A673 (cell line): ENCODE results near the gene ZNF518B. TPM values are rescaled to one million over a fixed set of nuclear protein-coding genes. Genes with fewer than 3 reads are reported as not detected.

ENCODE experiments used
- BruUV-seq: library from RNA; stranded (reverse); fragments of 400-500 nt; replicated peaks from 2 replicates; lab custom pipeline; 2021; lab: Mats Ljungman, UMichigan
- CTCF ChIA-PET: fragments of 300-600 bp; sonication (Branson Sonifier 250); formaldehyde crosslinking; loops from one replicate; lab custom pipeline; 2022; ENCODE audit warnings: antibody characterized with exemption; lab: Charles Lee
- POLR2A ChIA-PET: fragments of 300-600 bp; sonication (Branson Sonifier 250); formaldehyde crosslinking; loops from one replicate; lab custom pipeline; 2022; ENCODE audit warnings: antibody characterized with exemption; ENCODE audit not compliant: low non-redundant PET; lab: Charles Lee
- DNase-seq: peaks from one replicate; pipeline ENCODE4 v3.0.0-alpha.2; 2015; ENCODE audit warnings: low spot score
- H3K27ac ChIP-seq: fragments of 200-600 bp; sonication (generic); 2 replicates; pipeline ENCODE4 v1.5.1; 2016; ENCODE audit warnings: mixed run types, low read depth, mild to moderate bottlenecking, mixed read lengths, antibody characterized with exemption, low read length; ENCODE audit not compliant: poor library complexity, severe bottlenecking
- H3K27me3 ChIP-seq: fragments of 200-600 bp; sonication (generic); replicated peaks from 2 replicates; pipeline ENCODE4 v1.6.1; 2017; ENCODE audit warnings: mixed run types, low read depth, mild to moderate bottlenecking, mixed read lengths, antibody characterized with exemption, low read length; ENCODE audit not compliant: insufficient read depth, poor library complexity
- H3K36me3 ChIP-seq: fragments of 200-600 bp; sonication (generic); 2 replicates; pipeline ENCODE4 v1.6.1; 2016; ENCODE audit warnings: mixed run types, mild to moderate bottlenecking, mixed read lengths, antibody characterized with exemption, low read length; ENCODE audit not compliant: insufficient read depth, poor library complexity, severe bottlenecking
- H3K4me1 ChIP-seq: fragments of 200-600 bp; sonication (generic); 2 replicates; pipeline ENCODE4 v1.6.1; 2017; ENCODE audit warnings: mixed run types, mild to moderate bottlenecking, mixed read lengths, antibody characterized with exemption, low read length; ENCODE audit not compliant: insufficient read depth, poor library complexity, severe bottlenecking
- H3K4me3 ChIP-seq: fragments of 200-600 bp; sonication (generic); 2 replicates; pipeline ENCODE4 v1.5.1; 2016; ENCODE audit warnings: low read depth, mixed run types, mild to moderate bottlenecking, mixed read lengths, low read length; ENCODE audit not compliant: poor library complexity, severe bottlenecking
- H3K9me3 ChIP-seq: fragments of 200-600 bp; sonication (generic); 2 replicates; pipeline ENCODE4 v1.6.1; 2016; ENCODE audit warnings: mixed run types, low read depth, mild to moderate bottlenecking, mixed read lengths, antibody characterized with exemption, low read length; ENCODE audit not compliant: poor library complexity, severe bottlenecking
- EZH2 ChIP-seq: fragments of 200-600 bp; sonication (generic); IDR thresholded peaks from 2 replicates; pipeline ENCODE4 v1.6.1; 2017; ENCODE audit warnings: borderline replicate concordance, low read depth, mild to moderate bottlenecking, mixed read lengths, antibody characterized with exemption, low read length; ENCODE audit not compliant: poor library complexity, severe bottlenecking
- intact Hi-C: fragments of 100-400 bp; cut with micrococcal nuclease; formaldehyde crosslinking; loops from one replicate; pipeline ENCODE4 v1.10.0; 2022; ENCODE audit not compliant: unreplicated experiment
- total RNA-seq: library from RNA; stranded (reverse); gene quantifications from 2 replicates; pipeline ENCODE4 v1.2.3, GENCODE V29; 2021
- TF ChIP-seq, protein P1 (sequence below): fragments of 300-800, 200-600 bp; sonication (generic); conservative IDR thresholded peaks from 2 replicates; pipeline ENCODE4 v1.5.1; 2017; ENCODE audit warnings: low read depth, mild to moderate bottlenecking, antibody characterized with exemption, low read length, moderate library complexity, mixed read lengths

The ZNF518B gene
- total RNA-seq, 1 experiment from 2014 or later: not detected

DNA sequence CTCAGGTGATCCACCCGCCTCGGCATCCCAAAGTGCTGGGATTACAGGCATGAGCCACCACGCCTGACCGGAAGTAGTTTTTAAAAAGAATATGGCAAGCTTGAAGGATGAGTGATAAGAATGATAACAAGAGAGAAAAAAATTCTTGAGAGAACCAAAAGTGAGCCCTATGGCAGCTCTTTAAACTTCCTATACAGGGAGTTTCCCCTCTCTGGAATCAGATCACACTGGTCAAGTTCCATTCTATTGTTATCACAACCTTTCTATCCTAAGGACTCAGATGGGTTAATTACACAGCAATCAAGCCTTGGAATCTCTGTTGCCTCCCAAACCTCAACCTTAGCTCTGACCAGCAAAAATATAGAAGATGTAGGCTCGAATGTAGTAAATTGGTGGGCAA lies 33.8 kb upstream of the ZNF518B start:
- no peaks in the 10 kb centered on the region for H3K36me3 ChIP-seq
- BruUV-seq: no TSS peak
- ChIA-PET POLR2A (no interaction called here), CTCF (no interaction called here)
- H3K4me3 ChIP-seq: no peak overlapping the region
- H3K27me3 ChIP-seq: no peaks in the 10 kb centered on the region
- no peaks in the 10 kb centered on the region for H3K4me1 ChIP-seq
- DNase-seq: no peak
- intact Hi-C loops: no loop called here
- H3K27ac ChIP-seq: no peak overlapping the region
- H3K9me3 ChIP-seq: no peaks in the 10 kb centered on the region
- TF ChIP-seq, protein P1, sequence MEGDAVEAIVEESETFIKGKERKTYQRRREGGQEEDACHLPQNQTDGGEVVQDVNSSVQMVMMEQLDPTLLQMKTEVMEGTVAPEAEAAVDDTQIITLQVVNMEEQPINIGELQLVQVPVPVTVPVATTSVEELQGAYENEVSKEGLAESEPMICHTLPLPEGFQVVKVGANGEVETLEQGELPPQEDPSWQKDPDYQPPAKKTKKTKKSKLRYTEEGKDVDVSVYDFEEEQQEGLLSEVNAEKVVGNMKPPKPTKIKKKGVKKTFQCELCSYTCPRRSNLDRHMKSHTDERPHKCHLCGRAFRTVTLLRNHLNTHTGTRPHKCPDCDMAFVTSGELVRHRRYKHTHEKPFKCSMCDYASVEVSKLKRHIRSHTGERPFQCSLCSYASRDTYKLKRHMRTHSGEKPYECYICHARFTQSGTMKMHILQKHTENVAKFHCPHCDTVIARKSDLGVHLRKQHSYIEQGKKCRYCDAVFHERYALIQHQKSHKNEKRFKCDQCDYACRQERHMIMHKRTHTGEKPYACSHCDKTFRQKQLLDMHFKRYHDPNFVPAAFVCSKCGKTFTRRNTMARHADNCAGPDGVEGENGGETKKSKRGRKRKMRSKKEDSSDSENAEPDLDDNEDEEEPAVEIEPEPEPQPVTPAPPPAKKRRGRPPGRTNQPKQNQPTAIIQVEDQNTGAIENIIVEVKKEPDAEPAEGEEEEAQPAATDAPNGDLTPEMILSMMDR: no peak
- TF ChIP-seq EZH2: no peak

DNA sequence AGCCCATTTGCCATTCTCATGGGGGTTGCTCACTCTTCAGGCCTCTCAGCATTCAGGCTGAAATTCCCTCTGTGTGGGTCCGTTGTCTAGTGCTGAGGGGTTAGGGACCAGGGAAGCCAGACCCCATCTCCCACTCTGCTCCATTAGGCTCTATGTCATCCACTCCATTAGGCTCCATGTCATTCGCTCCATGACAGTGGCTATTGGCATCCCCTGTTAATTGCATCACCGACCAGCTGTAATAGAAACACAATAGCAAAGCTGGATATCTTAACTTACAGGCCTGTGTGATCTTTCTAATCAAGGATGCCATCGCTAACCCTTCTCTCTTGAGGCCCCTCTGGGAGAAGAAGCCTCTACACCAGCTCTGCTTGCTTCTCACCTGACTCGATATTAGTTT lies 25.7 kb upstream of the ZNF518B start:
- H3K4me1 ChIP-seq: no peaks in the 10 kb centered on the region
- no peak for DNase-seq
- H3K9me3 ChIP-seq: no peaks in the 10 kb centered on the region
- TF ChIP-seq, protein P1: no peak
- TF ChIP-seq EZH2: no peak
- H3K27ac ChIP-seq: no peak overlapping the region
- ChIA-PET POLR2A (no interaction called here), CTCF (no interaction called here)
- no TSS peak for BruUV-seq
- intact Hi-C loops: no loop called here
- H3K27me3 ChIP-seq: no peaks in the 10 kb centered on the region
- no peaks in the 10 kb centered on the region for H3K36me3 ChIP-seq
- no peak overlapping the region for H3K4me3 ChIP-seq

DNA sequence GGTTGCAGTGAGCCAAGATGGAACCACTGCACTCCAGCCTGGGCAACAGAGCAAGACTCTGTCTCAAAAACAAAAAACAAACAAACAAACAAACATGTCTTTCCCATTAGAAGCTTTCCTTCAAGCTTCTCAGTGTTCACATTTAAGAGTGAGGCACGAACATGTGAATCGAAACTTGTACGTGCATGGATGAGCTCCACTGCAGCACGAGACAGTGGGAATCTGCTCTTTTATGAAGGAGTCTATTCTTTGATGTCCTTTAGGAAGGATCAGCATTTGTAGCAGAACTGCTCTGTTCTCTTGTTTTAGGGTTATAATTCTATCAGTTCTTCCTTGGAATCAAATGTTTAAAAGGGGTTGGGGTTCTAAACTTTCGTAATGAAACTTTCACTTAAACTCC lies 23.4 kb upstream of the ZNF518B start:
- TF ChIP-seq, protein P1: no peak
- TF ChIP-seq EZH2: no peak
- BruUV-seq: no TSS peak
- POLR2A ChIA-PET: no interaction called here
- Histone ChIP-seq H3K4me3 (no peak overlapping the region), H3K27ac (no peak overlapping the region), H3K4me1 (no peaks in the 10 kb centered on the region), H3K9me3 (no peaks in the 10 kb centered on the region), H3K27me3 (no peaks in the 10 kb centered on the region), H3K36me3 (no peaks in the 10 kb centered on the region)
- intact Hi-C loops: no loop called here
- CTCF ChIA-PET: no interaction called here
- no peak for DNase-seq
